ENCODE measurements around the gene PRXL2A.

- no peak for TF ChIP-seq CTCF (IDR thresholded peaks at IDR 0.05)
- no peak for TF ChIP-seq POLR2A (IDR thresholded peaks at IDR 0.05)
- no peak for TF ChIP-seq POLR2AphosphoS5 (IDR thresholded peaks at IDR 0.05)
These were observed 55.5 kb downstream of the PRXL2A start for GRCh38 chr10:80463868-80464267.
